Measurements from ENCODE around the gene FAF2. TPM values are rescaled to one million over a fixed set of nuclear protein-coding genes. Genes with fewer than 3 reads are reported as not detected.
"Not testable (repeated sequence)": the region's sequence is repeated elsewhere in the genome, so short reads cannot be mapped to it uniquely, and the experiment has no call there.

FAF2 gene
- total RNA-seq, 1 donor from 2014 or later = 46.5 TPM

GRCh38 chr5:176432707-176433106 is 15.5 kb upstream of the FAF2 start:
- DNase-seq (ENCODE audit: extremely low spot score, unreplicated experiment) = no peak
- peaks cover 20% of the 10 kb centered on the region for H3K27me3 Mint-ChIP-seq
- H3K27ac Mint-ChIP-seq = no peak overlapping the region

DNA sequence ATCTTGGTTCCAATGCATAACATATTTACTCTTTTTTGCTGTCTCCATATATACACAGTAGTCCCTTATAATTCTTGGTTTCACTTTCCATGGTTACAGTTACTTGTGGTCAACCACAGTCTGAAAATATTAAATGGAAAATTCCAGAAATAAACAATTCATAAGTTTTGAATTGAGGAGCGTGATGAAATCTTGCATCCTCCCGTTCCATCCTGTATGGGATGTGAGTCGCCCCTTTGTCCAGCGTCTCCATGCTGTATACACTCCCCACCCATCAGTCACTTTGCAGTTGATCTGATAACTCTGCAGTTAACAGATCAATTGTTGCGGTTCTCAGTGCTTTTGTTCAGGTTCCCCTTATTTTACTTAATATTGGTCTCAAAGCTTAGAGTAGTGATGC is 11.5 kb upstream of the FAF2 start:
- peaks cover 5% of the 10 kb centered on the region for H3K4me1 Mint-ChIP-seq (ENCODE audit: unreplicated experiment)
- H3K27ac Mint-ChIP-seq = no peak overlapping the region
- H3K4me3 Mint-ChIP-seq = no peak overlapping the region
- TF ChIP-seq CTCF (conservative IDR thresholded peaks at IDR 0.05) = no peak
- no peaks in the 10 kb centered on the region for H3K9me3 Mint-ChIP-seq
- H3K27me3 Mint-ChIP-seq = peaks cover 21% of the 10 kb centered on the region
- DNase-seq (ENCODE audit: extremely low spot score, unreplicated experiment) = no peak
- H3K36me3 Mint-ChIP-seq = no peaks in the 10 kb centered on the region

More at GRCh38 chr5:176432707-176433106, 15.5 kb upstream of the FAF2 start:
- H3K4me3 Mint-ChIP-seq = no peak overlapping the region
- H3K9me3 Mint-ChIP-seq = no peaks in the 10 kb centered on the region
- no peak for TF ChIP-seq CTCF (conservative IDR thresholded peaks at IDR 0.05)
- H3K36me3 Mint-ChIP-seq = no peaks in the 10 kb centered on the region
- no peaks in the 10 kb centered on the region for H3K4me1 Mint-ChIP-seq (ENCODE audit: unreplicated experiment)

GRCh38 chr5:176438959-176439757 is 9.0 kb upstream of the FAF2 start:
- H3K9me3 Mint-ChIP-seq = no peaks in the 10 kb centered on the region
- H3K27ac Mint-ChIP-seq = no peak overlapping the region
- DNase-seq (ENCODE audit: extremely low spot score, unreplicated experiment) = no peak
- no peak overlapping the region for H3K4me3 Mint-ChIP-seq
- TF ChIP-seq CTCF (conservative IDR thresholded peaks at IDR 0.05) = no peak
- peaks cover 5% of the 10 kb centered on the region for H3K4me1 Mint-ChIP-seq (ENCODE audit: unreplicated experiment)
- H3K36me3 Mint-ChIP-seq = no peaks in the 10 kb centered on the region
- H3K27me3 Mint-ChIP-seq = peaks cover 23% of the 10 kb centered on the region

DNA sequence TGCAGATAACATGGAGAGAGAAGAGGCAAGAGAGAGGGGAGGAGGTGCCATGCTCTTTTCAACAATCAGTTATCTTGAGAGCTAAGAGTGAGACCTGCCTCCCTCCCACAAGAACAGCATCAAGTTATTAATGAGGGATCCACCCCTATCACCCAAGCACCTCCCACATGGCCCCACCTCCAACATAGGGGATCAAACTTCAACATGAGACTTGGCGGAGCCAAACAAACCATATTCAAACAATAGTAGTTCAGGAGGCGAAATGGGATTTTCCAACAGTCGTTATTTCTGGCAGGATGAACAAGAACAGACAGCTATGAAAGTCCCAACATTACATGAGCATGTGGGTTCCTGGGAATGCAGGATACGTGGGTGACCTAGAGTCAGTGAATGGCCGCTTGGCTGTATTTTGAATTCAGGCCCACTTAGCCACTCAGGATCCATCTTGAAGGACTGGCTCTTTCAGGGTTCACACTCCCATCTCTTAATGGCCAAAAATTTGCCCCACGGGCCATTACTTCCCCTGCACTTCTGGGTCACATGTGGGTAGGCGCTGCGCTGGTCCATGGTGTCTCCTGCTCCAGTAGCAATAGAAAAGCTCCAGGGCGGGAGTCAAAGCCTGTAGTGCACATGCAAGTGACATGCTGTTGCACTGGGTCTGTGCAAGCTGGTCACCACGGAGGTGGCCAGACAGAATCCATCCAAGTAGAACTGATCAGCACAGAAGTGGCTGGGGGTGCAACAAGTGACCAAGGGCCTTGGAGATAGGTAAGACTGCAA is 7.1 kb upstream of the FAF2 start:
- Mint-ChIP-seq H3K4me1 (ENCODE audit: unreplicated experiment) (peaks cover 5% of the 10 kb centered on the region), H3K27me3 (peaks cover 23% of the 10 kb centered on the region), H3K9me3 (no peaks in the 10 kb centered on the region), H3K27ac (no peak overlapping the region), H3K4me3 (no peak overlapping the region), H3K36me3 (no peaks in the 10 kb centered on the region)
- no peak for DNase-seq (ENCODE audit: extremely low spot score, unreplicated experiment)
- no peak for TF ChIP-seq CTCF (conservative IDR thresholded peaks at IDR 0.05)

DNA sequence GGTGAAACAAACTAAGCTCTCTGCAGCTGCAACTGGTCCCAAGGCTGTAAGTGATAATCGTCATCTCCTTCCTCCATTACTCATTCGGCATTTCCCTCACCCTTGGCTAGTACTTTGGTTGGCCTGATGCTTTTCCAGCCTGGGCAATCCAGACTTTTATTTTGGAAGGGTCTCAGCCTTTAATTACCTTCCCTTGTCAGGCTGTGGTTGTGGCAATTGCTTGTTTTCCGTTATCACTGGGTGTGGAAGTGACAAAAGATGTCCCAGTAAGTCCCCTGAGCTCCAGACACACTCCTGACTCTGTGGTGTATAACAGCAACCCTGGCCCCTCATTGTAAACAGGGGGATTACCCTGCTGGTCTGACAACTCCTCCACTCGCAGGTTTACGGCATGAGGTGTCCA is 6.3 kb upstream of the FAF2 start:
- DNase-seq (ENCODE audit: extremely low spot score, unreplicated experiment) = no peak
- Mint-ChIP-seq H3K4me1 (ENCODE audit: unreplicated experiment) (peaks cover 8% of the 10 kb centered on the region), H3K9me3 (no peaks in the 10 kb centered on the region), H3K27ac (peak overlapping the region; percentile 36), H3K4me3 (no peak overlapping the region), H3K27me3 (peaks cover 19% of the 10 kb centered on the region), H3K36me3 (no peaks in the 10 kb centered on the region)
- TF ChIP-seq CTCF (conservative IDR thresholded peaks at IDR 0.05) = no peak

GRCh38 chr5:176442911-176443310 is 5.3 kb upstream of the FAF2 start:
- DNase-seq (ENCODE audit: extremely low spot score, unreplicated experiment); H3K36me3 Mint-ChIP-seq; H3K27ac Mint-ChIP-seq; H3K9me3 Mint-ChIP-seq: not testable (repeated sequence)
- H3K4me3 Mint-ChIP-seq = peak overlapping the region; percentile 48
- H3K4me1 Mint-ChIP-seq (ENCODE audit: unreplicated experiment) = peaks cover 11% of the 10 kb centered on the region
- H3K27me3 Mint-ChIP-seq = peaks cover 15% of the 10 kb centered on the region
